Loucy (cell line): ENCODE data around the gene MACROD2.

ENCODE experiments used
- H2AFZ ChIP-seq: fragments of 200-600 bp; sonication (generic); 2 replicates; pipeline ENCODE4 v1.6.0; 2016; ENCODE audit warnings: antibody characterized with exemption, mild to moderate bottlenecking, low read length, moderate library complexity
- H3F3A ChIP-seq: fragments of 200-600 bp; 2 replicates; pipeline ENCODE4 v1.6.0; 2016; ENCODE audit warnings: antibody characterized with exemption, low read depth, mild to moderate bottlenecking
- H3K27me3 ChIP-seq: fragments of 200-600 bp; sonication (generic); 2 replicates; pipeline ENCODE4 v1.6.1; 2014; ENCODE audit warnings: low read length, mild to moderate bottlenecking; ENCODE audit not compliant: insufficient read depth, poor library complexity, severe bottlenecking
- H3K36me3 ChIP-seq: fragments of 200-600 bp; sonication (generic); 2 replicates; pipeline ENCODE4 v1.6.1; 2016; ENCODE audit warnings: low read length; ENCODE audit not compliant: insufficient read depth
- H3K4me1 ChIP-seq: fragments of 200-600 bp; sonication (generic); 2 replicates; pipeline ENCODE4 v1.5.1; 2014; ENCODE audit warnings: low read length, mild to moderate bottlenecking; ENCODE audit not compliant: insufficient read depth, poor library complexity, severe bottlenecking
- H3K4me2 ChIP-seq: fragments of 200-600 bp; sonication (generic); 2 replicates; pipeline ENCODE4 v1.6.0; 2014; ENCODE audit warnings: antibody characterized with exemption, low read length, low read depth, mild to moderate bottlenecking; ENCODE audit not compliant: poor library complexity, severe bottlenecking
- H3K4me3 ChIP-seq: fragments of 200-600 bp; sonication (generic); 2 replicates; pipeline ENCODE4 v1.5.1; 2014; ENCODE audit warnings: low read length, mild to moderate bottlenecking, mixed read lengths; ENCODE audit not compliant: poor library complexity, severe bottlenecking
- H3K79me2 ChIP-seq: fragments of 200-600 bp; sonication (generic); 2 replicates; pipeline ENCODE4 v1.6.1; 2014; ENCODE audit warnings: low read length; ENCODE audit not compliant: insufficient read depth
- H3K9ac ChIP-seq: fragments of 200-600 bp; sonication (generic); 2 replicates; pipeline ENCODE4 v1.6.0; 2014; ENCODE audit warnings: mild to moderate bottlenecking, low read depth, low read length, moderate library complexity; ENCODE audit not compliant: poor library complexity, severe bottlenecking
- H3K9me2 ChIP-seq: fragments of 200-600 bp; sonication (generic); replicated peaks from 2 replicates; pipeline ENCODE4 v1.6.1; 2016; ENCODE audit warnings: low read depth, low read length, mixed read lengths
- H3K9me3 ChIP-seq: fragments of 200-600 bp; sonication (generic); 2 replicates; pipeline ENCODE4 v1.6.1; 2014; ENCODE audit warnings: mild to moderate bottlenecking, antibody characterized with exemption, low read length, low read depth; ENCODE audit not compliant: insufficient read depth
- H4K20me1 ChIP-seq: fragments of 200-600 bp; sonication (generic); 2 replicates; pipeline ENCODE4 v1.6.0; 2014; ENCODE audit warnings: antibody characterized with exemption, low read length, mild to moderate bottlenecking; ENCODE audit not compliant: insufficient read depth, poor library complexity, severe bottlenecking
- EZH2phosphoT487 ChIP-seq: fragments of 200-600 bp; IDR thresholded peaks from 2 replicates; pipeline ENCODE4 v1.6.1; 2018; ENCODE audit warnings: antibody characterized with exemption, mild to moderate bottlenecking, moderate library complexity, borderline replicate concordance
- TF ChIP-seq, protein P1 (sequence below): fragments of 200-600 bp; sonication (generic); conservative IDR thresholded peaks from 2 replicates; pipeline ENCODE4 v1.5.1; 2014; ENCODE audit warnings: mild to moderate bottlenecking, antibody characterized with exemption, low read length

Gene MACROD2

GRCh38 chr20:14966808-14967207 lies 971.5 kb downstream of the MACROD2 start:
- Histone ChIP-seq H3K4me2 (no peak overlapping the region), H3K27me3 (no peaks in the 10 kb centered on the region), H4K20me1 (no peaks in the 10 kb centered on the region), H3F3A (no peaks in the 10 kb centered on the region), H3K4me3 (no peak overlapping the region), H2AFZ (no peak overlapping the region), H3K9ac (no peak overlapping the region), H3K4me1 (no peaks in the 10 kb centered on the region), H3K9me2 (no peaks in the 10 kb centered on the region), H3K79me2 (no peaks in the 10 kb centered on the region), H3K9me3 (no peaks in the 10 kb centered on the region), H3K36me3 (no peaks in the 10 kb centered on the region)
- TF ChIP-seq, protein P1, sequence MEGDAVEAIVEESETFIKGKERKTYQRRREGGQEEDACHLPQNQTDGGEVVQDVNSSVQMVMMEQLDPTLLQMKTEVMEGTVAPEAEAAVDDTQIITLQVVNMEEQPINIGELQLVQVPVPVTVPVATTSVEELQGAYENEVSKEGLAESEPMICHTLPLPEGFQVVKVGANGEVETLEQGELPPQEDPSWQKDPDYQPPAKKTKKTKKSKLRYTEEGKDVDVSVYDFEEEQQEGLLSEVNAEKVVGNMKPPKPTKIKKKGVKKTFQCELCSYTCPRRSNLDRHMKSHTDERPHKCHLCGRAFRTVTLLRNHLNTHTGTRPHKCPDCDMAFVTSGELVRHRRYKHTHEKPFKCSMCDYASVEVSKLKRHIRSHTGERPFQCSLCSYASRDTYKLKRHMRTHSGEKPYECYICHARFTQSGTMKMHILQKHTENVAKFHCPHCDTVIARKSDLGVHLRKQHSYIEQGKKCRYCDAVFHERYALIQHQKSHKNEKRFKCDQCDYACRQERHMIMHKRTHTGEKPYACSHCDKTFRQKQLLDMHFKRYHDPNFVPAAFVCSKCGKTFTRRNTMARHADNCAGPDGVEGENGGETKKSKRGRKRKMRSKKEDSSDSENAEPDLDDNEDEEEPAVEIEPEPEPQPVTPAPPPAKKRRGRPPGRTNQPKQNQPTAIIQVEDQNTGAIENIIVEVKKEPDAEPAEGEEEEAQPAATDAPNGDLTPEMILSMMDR = no peak
- no peak for TF ChIP-seq EZH2phosphoT487

DNA sequence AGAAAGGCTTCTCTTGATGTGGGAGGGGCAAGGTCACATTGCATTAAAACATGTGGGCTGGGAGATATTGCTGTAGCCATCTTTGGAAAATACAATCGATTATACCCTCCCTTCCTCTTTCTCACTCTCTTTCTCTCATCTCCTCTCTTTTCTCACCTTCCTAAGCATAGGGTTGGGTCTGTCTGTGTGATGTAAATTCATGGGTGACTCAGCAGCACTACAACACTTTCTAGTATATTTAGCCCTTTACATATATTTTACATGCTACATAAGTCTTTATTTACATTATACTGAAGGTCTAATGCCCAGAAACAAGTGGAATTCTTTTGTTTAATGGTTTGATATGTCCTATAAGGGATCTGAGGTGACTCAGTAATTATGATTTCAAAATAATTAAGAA lies 976.9 kb downstream of the MACROD2 start:
- Histone ChIP-seq H3K4me1 (no peaks in the 10 kb centered on the region), H4K20me1 (no peaks in the 10 kb centered on the region), H3K9me2 (no peaks in the 10 kb centered on the region), H3K36me3 (no peaks in the 10 kb centered on the region), H3K9me3 (no peaks in the 10 kb centered on the region), H3K27me3 (no peaks in the 10 kb centered on the region), H3F3A (no peaks in the 10 kb centered on the region), H2AFZ (no peak overlapping the region), H3K4me3 (no peak overlapping the region), H3K9ac (no peak overlapping the region), H3K79me2 (no peaks in the 10 kb centered on the region), H3K4me2 (no peak overlapping the region)
- TF ChIP-seq, protein P1 = no peak
- no peak for TF ChIP-seq EZH2phosphoT487

GRCh38 chr20:14972690-14973089 lies 977.4 kb downstream of the MACROD2 start:
- Histone ChIP-seq H3K4me1 (no peaks in the 10 kb centered on the region), H3K27me3 (no peaks in the 10 kb centered on the region), H3K4me2 (no peak overlapping the region), H2AFZ (no peak overlapping the region), H3K9me2 (no peaks in the 10 kb centered on the region), H4K20me1 (no peaks in the 10 kb centered on the region), H3K79me2 (no peaks in the 10 kb centered on the region), H3K9me3 (no peaks in the 10 kb centered on the region), H3K4me3 (no peak overlapping the region), H3K36me3 (no peaks in the 10 kb centered on the region), H3F3A (no peaks in the 10 kb centered on the region), H3K9ac (no peak overlapping the region)
- no peak for TF ChIP-seq EZH2phosphoT487
- TF ChIP-seq, protein P1 = no peak
